ENCODE data around the gene CD5L. TPM values are rescaled to one million over a fixed set of nuclear protein-coding genes. Genes with fewer than 3 reads are reported as not detected.

Gene CD5L
- total RNA-seq (not detected), polyA plus RNA-seq (under 1 TPM in 1 of 3 donors, not detected in 2; 0.07 TPM)

DNA sequence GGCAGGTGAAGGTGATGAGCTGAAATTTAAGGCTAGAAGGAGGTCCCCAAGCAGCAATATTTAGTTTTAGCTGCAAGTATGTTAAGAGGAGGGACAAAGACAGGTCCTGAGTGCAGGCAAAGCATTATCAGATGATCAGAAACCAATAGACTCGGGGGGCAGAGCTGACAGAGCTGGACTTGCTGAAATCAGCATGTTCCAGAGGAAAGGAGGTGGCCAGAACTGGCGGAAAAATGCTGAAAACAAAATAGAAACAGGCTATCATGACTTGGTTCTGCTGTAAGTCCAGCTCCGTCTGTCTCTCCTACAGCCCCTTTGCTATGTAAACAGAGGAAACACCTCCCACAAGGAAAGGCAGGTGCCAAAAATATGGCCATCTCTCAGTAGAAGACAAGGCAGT lies at the start of gene CD5L:
Gene CD5L (minus strand): TSS at position 101 of the 400 bp plus-strand sequence. CDS start 107 bp downstream, outside the sequence.
- no peak for DNase-seq
- intact Hi-C loops (cut with DNase I) = no loop called here
- Histone ChIP-seq H3K9me3 (no peaks in the 10 kb centered on the region), H3K27me3 (no peaks in the 10 kb centered on the region), H3K4me3 (no peak within 1 kb of the TSS), H3K36me3 (no peaks in the 10 kb centered on the region), H3K4me1 (no peaks in the 10 kb centered on the region), H3K27ac (no peak within 1 kb of the TSS)
- TF ChIP-seq POLR2AphosphoS5 (IDR thresholded peaks at IDR 0.05) (no peak), EP300 (IDR thresholded peaks at IDR 0.05) (no peak), POLR2A (IDR thresholded peaks at IDR 0.05) (no peak)
- TF ChIP-seq, protein P1, sequence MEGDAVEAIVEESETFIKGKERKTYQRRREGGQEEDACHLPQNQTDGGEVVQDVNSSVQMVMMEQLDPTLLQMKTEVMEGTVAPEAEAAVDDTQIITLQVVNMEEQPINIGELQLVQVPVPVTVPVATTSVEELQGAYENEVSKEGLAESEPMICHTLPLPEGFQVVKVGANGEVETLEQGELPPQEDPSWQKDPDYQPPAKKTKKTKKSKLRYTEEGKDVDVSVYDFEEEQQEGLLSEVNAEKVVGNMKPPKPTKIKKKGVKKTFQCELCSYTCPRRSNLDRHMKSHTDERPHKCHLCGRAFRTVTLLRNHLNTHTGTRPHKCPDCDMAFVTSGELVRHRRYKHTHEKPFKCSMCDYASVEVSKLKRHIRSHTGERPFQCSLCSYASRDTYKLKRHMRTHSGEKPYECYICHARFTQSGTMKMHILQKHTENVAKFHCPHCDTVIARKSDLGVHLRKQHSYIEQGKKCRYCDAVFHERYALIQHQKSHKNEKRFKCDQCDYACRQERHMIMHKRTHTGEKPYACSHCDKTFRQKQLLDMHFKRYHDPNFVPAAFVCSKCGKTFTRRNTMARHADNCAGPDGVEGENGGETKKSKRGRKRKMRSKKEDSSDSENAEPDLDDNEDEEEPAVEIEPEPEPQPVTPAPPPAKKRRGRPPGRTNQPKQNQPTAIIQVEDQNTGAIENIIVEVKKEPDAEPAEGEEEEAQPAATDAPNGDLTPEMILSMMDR (IDR thresholded peaks at IDR 0.05) = no peak
- WGBS, 2 donors = 54 to 72% methylated on average over 3 of the region's 3 CpGs

DNA sequence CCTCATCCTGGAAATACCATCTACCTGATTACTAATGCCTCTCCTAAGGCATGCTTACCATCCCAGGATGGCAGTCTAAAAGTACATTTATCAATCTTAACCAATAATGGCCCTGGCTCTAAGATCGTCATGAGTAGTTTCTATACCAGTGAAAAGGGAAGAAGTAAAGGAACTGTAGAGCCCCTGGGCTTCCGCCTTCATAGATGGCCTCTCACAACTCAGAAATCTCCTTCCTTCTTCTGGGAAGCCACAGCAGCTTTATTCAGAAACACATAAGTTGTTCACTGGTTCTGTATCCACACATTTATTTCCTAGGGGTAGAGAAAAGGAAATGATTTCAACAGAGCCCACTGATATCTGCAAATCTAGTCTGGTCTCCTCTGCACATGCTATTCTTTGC lies 41.0 kb upstream of the CD5L start:
- intact Hi-C loops (cut with DNase I) = no loop called here
- Histone ChIP-seq H3K27ac (no peak overlapping the region), H3K9me3 (no peaks in the 10 kb centered on the region), H3K4me3 (no peak overlapping the region), H3K4me1 (no peaks in the 10 kb centered on the region), H3K36me3 (no peaks in the 10 kb centered on the region), H3K27me3 (no peaks in the 10 kb centered on the region)
- 64 to 86% methylated on average over 2 of the region's 2 CpGs for WGBS, 2 donors
- TF ChIP-seq POLR2A (IDR thresholded peaks at IDR 0.05) = no peak
- TF ChIP-seq, protein P1 (IDR thresholded peaks at IDR 0.05) = no peak
- TF ChIP-seq EP300 (IDR thresholded peaks at IDR 0.05) = no peak
- TF ChIP-seq POLR2AphosphoS5 (IDR thresholded peaks at IDR 0.05) = no peak
- no peak for DNase-seq

DNA sequence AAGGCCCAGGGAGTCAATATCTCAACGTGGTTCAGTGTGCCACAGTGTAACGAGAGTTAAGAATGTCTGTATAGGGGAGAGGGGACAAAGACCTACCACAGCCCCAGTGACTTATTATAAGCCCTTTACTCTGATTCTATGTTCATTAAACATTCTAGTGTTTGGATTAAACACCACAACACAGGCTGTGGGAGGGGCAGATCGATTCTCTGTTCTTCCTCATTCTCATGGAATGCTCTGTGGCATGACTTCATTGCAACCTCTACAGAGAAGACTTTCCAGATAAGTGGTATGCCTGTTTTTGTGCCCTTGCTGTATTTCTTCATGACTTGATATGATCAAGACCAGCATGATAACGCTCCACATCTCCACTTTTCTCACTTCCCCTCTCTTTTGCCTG lies 39.0 kb upstream of the CD5L start:
- 55 to 63% methylated on average over 4 of the region's 4 CpGs for WGBS, 2 donors
- intact Hi-C loops (cut with DNase I) = no loop called here
- no peak for DNase-seq
- TF ChIP-seq, protein P1 (IDR thresholded peaks at IDR 0.05) = no peak
- no peak for TF ChIP-seq POLR2AphosphoS5 (IDR thresholded peaks at IDR 0.05)
- TF ChIP-seq EP300 (IDR thresholded peaks at IDR 0.05) = no peak
- TF ChIP-seq POLR2A (IDR thresholded peaks at IDR 0.05) = no peak
- no peak overlapping the region for H3K4me3 ChIP-seq
- no peak overlapping the region for H3K27ac ChIP-seq
- no peaks in the 10 kb centered on the region for H3K36me3 ChIP-seq
- H3K27me3 ChIP-seq = no peaks in the 10 kb centered on the region
- no peaks in the 10 kb centered on the region for H3K9me3 ChIP-seq
- H3K4me1 ChIP-seq = no peaks in the 10 kb centered on the region

DNA sequence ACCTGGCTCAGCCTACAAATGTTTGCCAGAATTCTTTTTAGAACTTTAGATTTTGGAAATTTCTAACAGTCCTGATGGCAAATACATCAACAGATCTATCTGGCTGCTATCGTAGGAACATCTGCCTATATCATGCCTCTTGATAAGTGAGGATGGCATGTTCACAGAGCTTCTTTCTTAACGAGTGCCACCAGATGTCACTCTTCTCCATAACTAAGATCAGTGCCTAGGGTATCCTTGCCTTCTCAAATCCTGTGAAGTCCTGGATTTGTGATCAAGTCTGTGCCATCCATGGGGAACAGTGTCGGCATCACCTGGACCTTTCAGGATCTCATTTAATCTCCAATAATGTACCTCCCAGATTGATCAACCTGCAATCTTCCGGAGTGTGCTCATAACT lies 36.5 kb upstream of the CD5L start:
- no peak for DNase-seq
- Histone ChIP-seq H3K27me3 (no peaks in the 10 kb centered on the region), H3K27ac (no peak overlapping the region), H3K9me3 (no peaks in the 10 kb centered on the region), H3K36me3 (no peaks in the 10 kb centered on the region), H3K4me3 (no peak overlapping the region), H3K4me1 (no peaks in the 10 kb centered on the region)
- intact Hi-C loops (cut with DNase I) = no loop called here
- 33 to 49% methylated on average over 4 of the region's 4 CpGs for WGBS, 2 donors
- TF ChIP-seq POLR2AphosphoS5 (IDR thresholded peaks at IDR 0.05) (no peak), EP300 (IDR thresholded peaks at IDR 0.05) (no peak), POLR2A (IDR thresholded peaks at IDR 0.05) (no peak)
- TF ChIP-seq, protein P1 (IDR thresholded peaks at IDR 0.05) = no peak

GRCh38 chr1:157870490-157870889 lies 28.9 kb upstream of the CD5L start:
- Histone ChIP-seq H3K27ac (no peak overlapping the region), H3K4me3 (no peak overlapping the region), H3K27me3 (no peaks in the 10 kb centered on the region), H3K4me1 (no peaks in the 10 kb centered on the region), H3K9me3 (no peaks in the 10 kb centered on the region), H3K36me3 (no peaks in the 10 kb centered on the region)
- intact Hi-C loops (cut with DNase I) = no loop called here
- DNase-seq = no peak
- TF ChIP-seq, protein P1 (IDR thresholded peaks at IDR 0.05) = no peak

All from sigmoid colon (tissue), 7 donors.